ENCODE data around the gene BICRA.

The BICRA gene

GRCh38 chr19:47650700-47651099 lies 41.8 kb downstream of the BICRA start:
- H3K9me3 ChIP-seq (ENCODE audit: control insufficient read depth, low read length), result no peaks in the 10 kb centered on the region
- H2AFZ ChIP-seq, result no peak overlapping the region
- H3K4me1 ChIP-seq, result peaks cover 5% of the 10 kb centered on the region
- no peak for TF ChIP-seq CTCF (IDR thresholded peaks at IDR 0.05)
- H3K27me3 ChIP-seq (ENCODE audit: control insufficient read depth, insufficient read depth, low read length), result no peaks in the 10 kb centered on the region
- H3K9ac ChIP-seq, result no peak overlapping the region
- peaks cover 64% of the 10 kb centered on the region for H3K79me2 ChIP-seq
- no peaks in the 10 kb centered on the region for H3K36me3 ChIP-seq (ENCODE audit: control insufficient read depth, insufficient read depth, low read length)
- H3K4me2 ChIP-seq (ENCODE audit: low read length), result no peak overlapping the region
- no peak overlapping the region for H3K4me3 ChIP-seq (ENCODE audit: low read depth, low read length)
- H3K27ac ChIP-seq, result no peak overlapping the region

GRCh38 chr19:47651132-47651531 lies 42.2 kb downstream of the BICRA start:
- no peak for TF ChIP-seq CTCF (IDR thresholded peaks at IDR 0.05)
- H3K27ac ChIP-seq, result no peak overlapping the region
- H3K27me3 ChIP-seq (ENCODE audit: control insufficient read depth, insufficient read depth, low read length), result no peaks in the 10 kb centered on the region

GRCh38 chr19:47651691-47652090 lies 42.8 kb downstream of the BICRA start:
- no peak for TF ChIP-seq CTCF (IDR thresholded peaks at IDR 0.05)
- Histone ChIP-seq H3K4me3 (ENCODE audit: low read depth, low read length) (no peak overlapping the region), H3K4me1 (peaks cover 5% of the 10 kb centered on the region), H2AFZ (no peak overlapping the region), H3K36me3 (ENCODE audit: control insufficient read depth, insufficient read depth, low read length) (no peaks in the 10 kb centered on the region), H3K79me2 (peaks cover 69% of the 10 kb centered on the region), H3K27me3 (ENCODE audit: control insufficient read depth, insufficient read depth, low read length) (no peaks in the 10 kb centered on the region), H3K4me2 (ENCODE audit: low read length) (no peak overlapping the region), H3K9ac (no peak overlapping the region), H3K27ac (no peak overlapping the region), H3K9me3 (ENCODE audit: control insufficient read depth, low read length) (no peaks in the 10 kb centered on the region)

More at GRCh38 chr19:47651132-47651531, 42.2 kb downstream of the BICRA start:
- H3K4me2 ChIP-seq (ENCODE audit: low read length), result no peak overlapping the region
- no peaks in the 10 kb centered on the region for H3K36me3 ChIP-seq (ENCODE audit: control insufficient read depth, insufficient read depth, low read length)
- H3K79me2 ChIP-seq, result peaks cover 66% of the 10 kb centered on the region
- no peak overlapping the region for H3K4me3 ChIP-seq (ENCODE audit: low read depth, low read length)
- peaks cover 5% of the 10 kb centered on the region for H3K4me1 ChIP-seq
- no peaks in the 10 kb centered on the region for H3K9me3 ChIP-seq (ENCODE audit: control insufficient read depth, low read length)
- no peak overlapping the region for H3K9ac ChIP-seq
- H2AFZ ChIP-seq, result no peak overlapping the region

- TF ChIP-seq CTCF (IDR thresholded peaks at IDR 0.05), result no peak
- H3K79me2 ChIP-seq, result peaks cover 72% of the 10 kb centered on the region
Observed at GRCh38 chr19:47652285-47652684, 43.4 kb downstream of the BICRA start.

GRCh38 chr19:47653856-47654255 lies 44.9 kb downstream of the BICRA start:
- TF ChIP-seq CTCF (IDR thresholded peaks at IDR 0.05), result no peak
- Histone ChIP-seq H3K4me1 (no peaks in the 10 kb centered on the region), H2AFZ (no peak overlapping the region), H3K27me3 (ENCODE audit: control insufficient read depth, insufficient read depth, low read length) (no peaks in the 10 kb centered on the region), H3K9ac (no peak overlapping the region), H3K9me3 (ENCODE audit: control insufficient read depth, low read length) (no peaks in the 10 kb centered on the region), H3K4me3 (ENCODE audit: low read depth, low read length) (no peak overlapping the region), H3K79me2 (peaks cover 78% of the 10 kb centered on the region), H3K4me2 (ENCODE audit: low read length) (no peak overlapping the region), H3K36me3 (ENCODE audit: control insufficient read depth, insufficient read depth, low read length) (no peaks in the 10 kb centered on the region), H3K27ac (no peak overlapping the region)

More at GRCh38 chr19:47652285-47652684, 43.4 kb downstream of the BICRA start:
- no peak overlapping the region for H3K27ac ChIP-seq
- H3K36me3 ChIP-seq (ENCODE audit: control insufficient read depth, insufficient read depth, low read length), result no peaks in the 10 kb centered on the region
- no peaks in the 10 kb centered on the region for H3K27me3 ChIP-seq (ENCODE audit: control insufficient read depth, insufficient read depth, low read length)
- H3K9me3 ChIP-seq (ENCODE audit: control insufficient read depth, low read length), result no peaks in the 10 kb centered on the region
- H3K4me1 ChIP-seq, result peaks cover 5% of the 10 kb centered on the region
- no peak overlapping the region for H2AFZ ChIP-seq
- no peak overlapping the region for H3K4me2 ChIP-seq (ENCODE audit: low read length)
- no peak overlapping the region for H3K9ac ChIP-seq
- no peak overlapping the region for H3K4me3 ChIP-seq (ENCODE audit: low read depth, low read length)
